ENCODE measurements around the gene OR56A3. TPM values are rescaled to one million over a fixed set of nuclear protein-coding genes. Genes with fewer than 3 reads are reported as not detected.

OR56A3 gene
- total and polyA plus RNA-seq, 2 experiments from 2014 or later: not detected

DNA sequence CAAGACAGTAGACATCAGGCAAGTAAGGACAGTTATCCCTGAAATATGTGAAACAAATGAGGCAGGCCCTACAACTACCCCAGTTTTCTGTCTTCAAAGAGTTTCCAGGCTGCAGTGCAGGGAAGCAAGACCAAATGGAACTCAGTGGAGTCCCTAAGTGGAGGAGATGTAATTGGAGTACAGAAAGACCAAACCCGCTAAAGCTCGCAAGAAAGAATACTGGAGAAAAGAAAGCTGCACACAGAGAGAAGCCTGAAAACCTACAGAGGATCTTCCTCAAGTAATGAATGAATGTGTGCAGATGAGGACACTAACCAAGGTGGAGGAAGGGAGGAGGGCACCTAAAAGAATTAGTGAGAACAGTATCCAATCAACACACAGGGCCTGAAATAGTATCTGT is 1.3 kb upstream of the OR56A3 start (continued):
- TF ChIP-seq ETS1 (IDR thresholded peaks at IDR 0.05) (no peak), EZH2phosphoT487 (IDR thresholded peaks at IDR 0.05; ENCODE audit: unreplicated experiment) (no peak), ZNF331 (CRISPR knock-in tag; IDR thresholded peaks at IDR 0.05; ENCODE audit: low read depth) (no peak), POLR2AphosphoS5 (IDR thresholded peaks at IDR 0.05; ENCODE audit: low read depth) (no peak), CREB1 (CRISPR knock-in tag; IDR thresholded peaks at IDR 0.05; ENCODE audit: low read depth) (no peak), CTCF (conservative IDR thresholded peaks at IDR 0.05; ENCODE audit: low read depth in 2 of 2) (no peak), ZNF114 (CRISPR knock-in tag; IDR thresholded peaks at IDR 0.05) (no peak), NANOG (IDR thresholded peaks at IDR 0.05; ENCODE audit: borderline replicate concordance) (no peak), REST (IDR thresholded peaks at IDR 0.05; ENCODE audit: unreplicated experiment) (no peak), EZH2 (IDR thresholded peaks at IDR 0.05; ENCODE audit: low read depth, unreplicated experiment) (no peak), STAT1 (IDR thresholded peaks at IDR 0.05; ENCODE audit: unreplicated experiment) (no peak)

DNA sequence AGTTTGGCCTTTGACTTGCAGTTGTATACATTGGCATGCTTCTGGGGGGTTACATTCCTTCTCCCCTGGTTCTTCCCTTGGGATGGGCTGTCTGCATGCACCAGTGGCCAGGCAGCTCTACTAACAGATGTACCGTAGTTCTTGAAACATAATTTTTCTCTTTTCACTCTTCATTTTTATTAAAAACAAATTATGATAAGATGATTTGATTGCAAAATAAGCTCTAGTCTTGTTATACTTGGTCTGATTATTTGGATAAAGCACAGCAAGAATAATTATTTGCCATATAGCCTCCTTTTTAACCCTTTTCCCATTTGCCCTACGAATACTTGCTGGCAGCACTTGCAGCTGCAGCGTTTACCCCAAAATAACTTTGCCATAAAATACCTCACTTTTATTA is 13.5 kb downstream of the OR56A3 start:
- H3K4me1 ChIP-seq (ENCODE audit: insufficient read depth): no peaks in the 10 kb centered on the region
- no peaks in the 10 kb centered on the region for H3K79me2 ChIP-seq (replicated peaks; ENCODE audit: insufficient read depth)
- H2AFZ ChIP-seq: no peak overlapping the region
- ATAC-seq (no peak), DNase-seq (ENCODE audit: low spot score) (no peak)
- no peaks in the 10 kb centered on the region for H3F3A ChIP-seq (replicated peaks; ENCODE audit: low read depth)
- Mint-ChIP-seq H3K36me3 (ENCODE audit: low read depth) (peaks cover 3% of the 10 kb centered on the region; the same call in 1 of the 3 replicates), H3K4me1 (peaks cover 3% of the 10 kb centered on the region; the same call in 1 of the 3 replicates), H3K27me3 (ENCODE audit: insufficient read depth, low read depth, poor library complexity) (no peaks in the 10 kb centered on the region), H3K9me3 (peaks cover 12% of the 10 kb centered on the region), H3K4me3 (no peak overlapping the region), H3K27ac (no peak overlapping the region)
- H4K20me1 ChIP-seq (replicated peaks; ENCODE audit: insufficient read depth): no peaks in the 10 kb centered on the region
- no peak overlapping the region for H3K4me3 ChIP-seq
- H3K9me2 ChIP-seq (ENCODE audit: insufficient read depth): no peaks in the 10 kb centered on the region
- no peaks in the 10 kb centered on the region for H3K27me3 ChIP-seq (ENCODE audit: insufficient read depth)
- H3K4me2 ChIP-seq: no peak overlapping the region
- no peak overlapping the region for H3K27ac ChIP-seq (ENCODE audit: low read depth)
- H3K36me3 ChIP-seq (ENCODE audit: insufficient read depth): no peaks in the 10 kb centered on the region
- TF ChIP-seq ZNF331 (CRISPR knock-in tag; IDR thresholded peaks at IDR 0.05; ENCODE audit: low read depth) (no peak), EZH2 (IDR thresholded peaks at IDR 0.05; ENCODE audit: low read depth, unreplicated experiment) (no peak), ETS1 (IDR thresholded peaks at IDR 0.05) (no peak), CREB1 (CRISPR knock-in tag; IDR thresholded peaks at IDR 0.05; ENCODE audit: low read depth) (no peak), POLR2AphosphoS5 (IDR thresholded peaks at IDR 0.05; ENCODE audit: low read depth) (no peak), REST (IDR thresholded peaks at IDR 0.05; ENCODE audit: unreplicated experiment) (no peak), NANOG (IDR thresholded peaks at IDR 0.05; ENCODE audit: borderline replicate concordance) (no peak)

Data from GM23338 (cell line).